Nephron (organoid): ENCODE measurements around the gene CA9.
"Not testable (repeated sequence)": the region's sequence is repeated elsewhere in the genome, so short reads cannot be mapped to it uniquely, and the experiment has no call there.

Source experiments
- H3K27ac Mint-ChIP-seq, 3 experiments: 2 replicates each; pipeline ENCODE4 v1.8.0; 2020; ENCODE audit warnings: mixed read lengths in 3 of 3, mild to moderate bottlenecking in 2 of 3, moderate library complexity in 1 of 3
- H3K27me3 Mint-ChIP-seq: 2 replicates; pipeline ENCODE4 v1.8.0; 2021; ENCODE audit warnings: low read depth, mild to moderate bottlenecking, moderate library complexity, mixed read lengths
- H3K36me3 Mint-ChIP-seq: 2 replicates; pipeline ENCODE4 v1.8.0; 2020; ENCODE audit warnings: low read depth, mixed read lengths
- H3K4me1 Mint-ChIP-seq: 2 replicates; pipeline ENCODE4 v1.8.0; 2020; ENCODE audit warnings: mixed read lengths
- H3K4me3 Mint-ChIP-seq, 3 experiments: 2 replicates each; pipeline ENCODE4 v1.8.0; 2020; ENCODE audit warnings: mild to moderate bottlenecking in 3 of 3, mixed read lengths in 3 of 3, moderate library complexity in 2 of 3
- H3K9me3 Mint-ChIP-seq: 2 replicates; pipeline ENCODE4 v1.8.0; 2020; ENCODE audit warnings: mixed read lengths
- CTCF ChIP-seq, 3 experiments: fragments of 200-600 bp; sonication (generic); IDR thresholded peaks; one replicate each; pipeline ENCODE4 v1.5.0; 2021; ENCODE audit warnings: antibody characterized with exemption in 3 of 3; ENCODE audit not compliant: unreplicated experiment in 3 of 3

The CA9 gene

GRCh38 chr9:35636135-35636876 is 37.4 kb upstream of the CA9 start:
- Mint-ChIP-seq H3K9me3 (no peaks in the 10 kb centered on the region), H3K27ac (no peak overlapping the region), H3K36me3 (peaks cover 12% of the 10 kb centered on the region), H3K4me3 (no peak overlapping the region), H3K27me3 (no peaks in the 10 kb centered on the region), H3K4me1 (peaks cover 10% of the 10 kb centered on the region)
- TF ChIP-seq CTCF (IDR thresholded peaks at IDR 0.05; ENCODE audit: unreplicated experiment in 3 of 3): no peak

- not testable (repeated sequence) for H3K27me3 Mint-ChIP-seq, H3K4me3 Mint-ChIP-seq, H3K9me3 Mint-ChIP-seq, H3K27ac Mint-ChIP-seq
- peaks cover 17% of the 10 kb centered on the region for H3K36me3 Mint-ChIP-seq
- H3K4me1 Mint-ChIP-seq: peaks cover 10% of the 10 kb centered on the region
Measured at GRCh38 chr9:35636877-35637246, 36.9 kb upstream of the CA9 start.

GRCh38 chr9:35637427-35637955 is 36.2 kb upstream of the CA9 start:
- peaks cover 17% of the 10 kb centered on the region for H3K36me3 Mint-ChIP-seq
- H3K9me3 Mint-ChIP-seq, H3K4me3 Mint-ChIP-seq, H3K27ac Mint-ChIP-seq, H3K27me3 Mint-ChIP-seq: not testable (repeated sequence)
- peaks cover 10% of the 10 kb centered on the region for H3K4me1 Mint-ChIP-seq

- Mint-ChIP-seq H3K36me3 (peaks cover 17% of the 10 kb centered on the region), H3K4me1 (peaks cover 10% of the 10 kb centered on the region)
- not testable (repeated sequence) for H3K4me3 Mint-ChIP-seq, H3K9me3 Mint-ChIP-seq, H3K27ac Mint-ChIP-seq, H3K27me3 Mint-ChIP-seq
Measured at GRCh38 chr9:35638751-35639150, 35.0 kb upstream of the CA9 start.

- not testable (repeated sequence) for H3K27ac Mint-ChIP-seq, H3K9me3 Mint-ChIP-seq, H3K4me3 Mint-ChIP-seq, H3K27me3 Mint-ChIP-seq
- Mint-ChIP-seq H3K4me1 (peaks cover 10% of the 10 kb centered on the region), H3K36me3 (peaks cover 17% of the 10 kb centered on the region)
Measured at GRCh38 chr9:35639225-35639624, 34.5 kb upstream of the CA9 start.

GRCh38 chr9:35639631-35640030 is 34.1 kb upstream of the CA9 start:
- peaks cover 17% of the 10 kb centered on the region for H3K36me3 Mint-ChIP-seq
- H3K27me3 Mint-ChIP-seq: no peaks in the 10 kb centered on the region
- H3K9me3 Mint-ChIP-seq: no peaks in the 10 kb centered on the region
- peaks cover 13% of the 10 kb centered on the region for H3K4me1 Mint-ChIP-seq
- no peak overlapping the region for H3K4me3 Mint-ChIP-seq
- H3K27ac Mint-ChIP-seq: no peak overlapping the region
- no peak for TF ChIP-seq CTCF (IDR thresholded peaks at IDR 0.05; ENCODE audit: unreplicated experiment in 3 of 3)

GRCh38 chr9:35640431-35640830 is 33.3 kb upstream of the CA9 start:
- peaks cover 12% of the 10 kb centered on the region for H3K4me1 Mint-ChIP-seq
- H3K27me3 Mint-ChIP-seq, H3K9me3 Mint-ChIP-seq, H3K27ac Mint-ChIP-seq, H3K4me3 Mint-ChIP-seq: not testable (repeated sequence)
- peaks cover 17% of the 10 kb centered on the region for H3K36me3 Mint-ChIP-seq

- peaks cover 17% of the 10 kb centered on the region for H3K36me3 Mint-ChIP-seq
- H3K27me3 Mint-ChIP-seq, H3K9me3 Mint-ChIP-seq, H3K4me3 Mint-ChIP-seq, H3K4me1 Mint-ChIP-seq, H3K27ac Mint-ChIP-seq: not testable (repeated sequence)
Measured at GRCh38 chr9:35641478-35641877, 32.2 kb upstream of the CA9 start.

GRCh38 chr9:35643046-35643445 is 30.7 kb upstream of the CA9 start:
- no peak overlapping the region for H3K27ac Mint-ChIP-seq
- no peaks in the 10 kb centered on the region for H3K9me3 Mint-ChIP-seq
- H3K4me3 Mint-ChIP-seq: no peak overlapping the region
- H3K27me3 Mint-ChIP-seq: no peaks in the 10 kb centered on the region
- TF ChIP-seq CTCF (IDR thresholded peaks at IDR 0.05; ENCODE audit: unreplicated experiment in 3 of 3): no peak
- H3K36me3 Mint-ChIP-seq: peaks cover 17% of the 10 kb centered on the region
- H3K4me1 Mint-ChIP-seq: peaks cover 17% of the 10 kb centered on the region

GRCh38 chr9:35645736-35646135 is 28.0 kb upstream of the CA9 start:
- peaks cover 26% of the 10 kb centered on the region for H3K4me1 Mint-ChIP-seq
- H3K27ac Mint-ChIP-seq: peak overlapping the region; percentile 95 to 99 (median 99)
- not testable (repeated sequence) for H3K27me3 Mint-ChIP-seq, H3K9me3 Mint-ChIP-seq
- H3K36me3 Mint-ChIP-seq: peaks cover 11% of the 10 kb centered on the region
- peak overlapping the region; percentile 94 to 95 (median 94) for H3K4me3 Mint-ChIP-seq
